HepG2 (cell line): ENCODE data around the gene CRAMP1. TPM values are rescaled to one million over a fixed set of nuclear protein-coding genes. Genes with fewer than 3 reads are reported as not detected.
A peak's percentile ranks its signal among the peaks of the same experiment; 100 is the strongest.

Experiments used
- AGO1 ChIP-seq: fragments of 200-400 bp; formaldehyde crosslinking; IDR thresholded peaks from 2 replicates; pipeline ENCODE4 v1.6.1; 2017; ENCODE audit warnings: mild to moderate bottlenecking, low read depth, low read length, moderate library complexity; ENCODE audit not compliant: poor library complexity, severe bottlenecking
- CBFB ChIP-seq: sonication (generic); formaldehyde crosslinking; IDR thresholded peaks from 2 replicates; pipeline ENCODE4 v1.4.0; 2020; ENCODE audit warnings: missing genetic modification reagents
- ELF4 ChIP-seq: sonication (generic); formaldehyde crosslinking; IDR thresholded peaks from 2 replicates; pipeline ENCODE4 v1.5.0; 2020; ENCODE audit warnings: missing genetic modification reagents, mild to moderate bottlenecking, moderate library complexity, borderline replicate concordance
- GZF1 ChIP-seq: sonication (generic); formaldehyde crosslinking; IDR thresholded peaks from 2 replicates; pipeline ENCODE4 v1.5.1; 2020; ENCODE audit warnings: mild to moderate bottlenecking, missing genetic modification reagents
- IKZF1 ChIP-seq: fragments of 450-650 bp; IDR thresholded peaks from 2 replicates; pipeline ENCODE4 v1.7.1; 2016
- JUNB ChIP-seq: sonication (generic); formaldehyde crosslinking; IDR thresholded peaks from 2 replicates; pipeline ENCODE4 v1.8.0; 2022; ENCODE audit warnings: missing genetic modification reagents, mild to moderate bottlenecking, borderline replicate concordance
- MBD4 ChIP-seq: IDR thresholded peaks from 2 replicates; pipeline ENCODE4 v1.6.1; 2012; ENCODE audit warnings: low read length, inconsistent platforms, borderline replicate concordance
- NFATC3 ChIP-seq: sonication (generic); formaldehyde crosslinking; IDR thresholded peaks from 2 replicates; pipeline ENCODE4 v1.5.1; 2020; ENCODE audit warnings: mild to moderate bottlenecking, missing genetic modification reagents
- NONO ChIP-seq, 2 experiments: fragments of 450-650 bp in 1 of 2; sonication (generic) in 1 of 2; formaldehyde crosslinking in 1 of 2; IDR thresholded peaks in 1 of 2; conservative IDR thresholded peaks in 1 of 2; 2 replicates each; pipeline versions ENCODE4 v1.6.1 to v1.8.0; 2017 to 2022; ENCODE audit warnings: mild to moderate bottlenecking in 1 of 2, missing genetic modification reagents in 1 of 2, moderate library complexity in 1 of 2
- PCBP1 ChIP-seq: fragments of 200-400 bp; formaldehyde crosslinking; IDR thresholded peaks from 2 replicates; pipeline ENCODE4 v1.6.1; 2017; ENCODE audit warnings: mild to moderate bottlenecking, low read depth, low read length, borderline replicate concordance
- PRMT3 ChIP-seq: sonication (generic); formaldehyde crosslinking; IDR thresholded peaks from 2 replicates; pipeline ENCODE4 v1.8.1; 2022; ENCODE audit warnings: low read depth, mild to moderate bottlenecking, moderate library complexity, missing genetic modification reagents, borderline replicate concordance
- SMARCE1 ChIP-seq: fragments of 450-650 bp; IDR thresholded peaks from 2 replicates; pipeline ENCODE4 v1.6.1; 2017; ENCODE audit warnings: borderline replicate concordance
- SRY ChIP-seq: sonication (generic); formaldehyde crosslinking; IDR thresholded peaks from 2 replicates; pipeline ENCODE4 v1.8.0; 2022; ENCODE audit warnings: mild to moderate bottlenecking, missing genetic modification reagents
- ZNF205 ChIP-seq: IDR thresholded peaks from 2 replicates; pipeline ENCODE4 v1.6.1; 2018; ENCODE audit warnings: missing biosample characterization, missing genetic modification reagents
- ZNF263 ChIP-seq: sonication (generic); formaldehyde crosslinking; IDR thresholded peaks from 2 replicates; pipeline ENCODE4 v1.4.0; 2020; ENCODE audit warnings: missing genetic modification reagents
- ZNF564 ChIP-seq: sonication (generic); formaldehyde crosslinking; IDR thresholded peaks from 2 replicates; pipeline ENCODE4 v1.8.1; 2023; ENCODE audit warnings: mild to moderate bottlenecking, missing genetic modification reagents
- ZNF781 ChIP-seq: sonication (generic); formaldehyde crosslinking; IDR thresholded peaks from 2 replicates; pipeline ENCODE4 v1.5.1; 2020; ENCODE audit warnings: borderline replicate concordance, mild to moderate bottlenecking, missing genetic modification reagents; ENCODE audit errors: not compliant biosample characterization
- polyA plus RNA-seq, 8 experiments: library from polyadenylated mRNA; depleted of rRNA in 3 of 8; stranded (reverse) in 7 of 8; unstranded in 1 of 8; fragments of >200 nt; fragmentation: Illumina TruSeq in 4 of 8; extraction: Trizol in 4 of 8; gene quantifications; 2 replicates each; pipeline versions ENCODE4 v1.2.1 to v1.2.3, GENCODE V29; 2011 to 2016; ENCODE audit warnings: low read depth in 4 of 8, missing spikeins in 1 of 8, mixed read lengths in 1 of 8; ENCODE audit not compliant: insufficient read depth in 1 of 8
- total RNA-seq, 5 experiments: library from RNA; depleted of rRNA; stranded (reverse); fragments of >200 nt; fragmentation: Illumina TruSeq; extraction: Trizol; gene quantifications; 2 replicates each; pipeline ENCODE4 v1.2.3, GENCODE V29; 2016; ENCODE audit warnings: low read depth in 1 of 5
- TF ChIP-seq, protein P1 (sequence below): sonication (generic); formaldehyde crosslinking; IDR thresholded peaks from 2 replicates; pipeline ENCODE4 v1.4.0; 2020; ENCODE audit warnings: missing genetic modification reagents
- TF ChIP-seq, protein P2 (sequence below): sonication (generic); formaldehyde crosslinking; IDR thresholded peaks from 2 replicates; pipeline ENCODE4 v1.8.0; 2022; ENCODE audit warnings: mild to moderate bottlenecking, missing genetic modification reagents, moderate library complexity
- TF ChIP-seq, protein P3 (sequence below): sonication (generic); formaldehyde crosslinking; IDR thresholded peaks from 2 replicates; pipeline ENCODE4 v1.4.0; 2020; ENCODE audit warnings: low read depth, missing genetic modification reagents
- TF ChIP-seq, protein P4 (sequence below): IDR thresholded peaks from 2 replicates; pipeline ENCODE4 v1.6.1; 2016; ENCODE audit warnings: missing genetic modification reagents, missing compliant biosample characterization

The CRAMP1 gene
- total and polyA plus RNA-seq, 2 of the 13 experiments (the other 11 are each of a cell fraction or from before 2014, with no cell fraction given) = 6.8 to 9.7 TPM

DNA sequence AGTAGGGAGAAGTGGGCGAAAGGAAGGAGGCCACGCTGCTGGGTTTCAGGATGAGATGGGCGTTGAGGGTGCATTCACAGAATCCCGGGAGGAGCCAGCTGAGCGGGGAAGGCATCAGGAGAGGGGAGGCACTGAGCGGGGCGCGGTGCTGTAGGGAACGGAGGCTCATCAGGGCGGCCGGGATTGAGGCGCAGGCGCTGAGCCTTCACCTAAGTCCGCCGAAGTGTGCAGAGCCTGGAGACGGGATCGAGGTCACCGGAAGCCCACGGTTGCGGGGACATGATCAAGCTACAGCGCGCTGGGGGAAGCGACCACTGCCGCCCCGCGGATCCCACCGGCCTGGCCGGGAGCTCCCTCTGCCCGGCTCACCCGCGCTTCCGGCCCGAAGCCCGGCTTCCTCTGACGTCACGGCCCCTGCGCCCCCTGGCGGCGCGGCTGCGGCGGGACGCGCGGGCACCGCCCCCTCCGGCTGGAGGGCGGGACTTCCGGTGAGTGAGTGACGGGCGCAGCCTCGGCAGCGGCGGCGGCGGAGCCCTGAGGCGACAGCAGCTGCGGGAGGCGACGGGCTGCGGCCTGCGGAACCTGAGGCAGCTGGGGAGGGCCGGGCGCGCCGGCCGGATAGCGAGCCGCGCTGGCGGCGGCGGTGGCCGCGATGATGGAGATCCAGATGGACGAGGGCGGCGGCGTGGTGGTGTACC, 93.7 kb downstream of the CRAMP1 start, which contains the start of gene MAPK8IP3 (continued):
- TF ChIP-seq JUNB (CRISPR knock-in tag) (no peak), ZNF205 (CRISPR knock-in tag) (no peak; the same call in 1 of the 2 replicates), NFATC3 (no peak), NONO (IDR thresholded peaks at IDR 0.05) (no peak), NONO (CRISPR knock-in tag; conservative IDR thresholded peaks at IDR 0.05) (peak; percentile 79), CBFB (CRISPR knock-in tag) (0 out of 2 replicates have a peak, but pooled peaks have one; percentile 53), PCBP1 (no peak), ZNF564 (CRISPR knock-in tag) (no peak; the same call in 1 of the 2 replicates), ZNF263 (CRISPR knock-in tag) (0 out of 2 replicates have a peak, but pooled peaks have one; percentile 38), PRMT3 (CRISPR knock-in tag) (no peak; the same call in 1 of the 2 replicates), IKZF1 (no peak), AGO1 (peak; percentile 75), GZF1 (CRISPR knock-in tag) (no peak), SRY (CRISPR knock-in tag) (peak; percentile 86; the same call in 1 of the 2 replicates), SMARCE1 (no peak), MBD4 (no peak), ELF4 (CRISPR knock-in tag) (no peak), ZNF781 (CRISPR knock-in tag) (no peak)
- TF ChIP-seq, protein P1, sequence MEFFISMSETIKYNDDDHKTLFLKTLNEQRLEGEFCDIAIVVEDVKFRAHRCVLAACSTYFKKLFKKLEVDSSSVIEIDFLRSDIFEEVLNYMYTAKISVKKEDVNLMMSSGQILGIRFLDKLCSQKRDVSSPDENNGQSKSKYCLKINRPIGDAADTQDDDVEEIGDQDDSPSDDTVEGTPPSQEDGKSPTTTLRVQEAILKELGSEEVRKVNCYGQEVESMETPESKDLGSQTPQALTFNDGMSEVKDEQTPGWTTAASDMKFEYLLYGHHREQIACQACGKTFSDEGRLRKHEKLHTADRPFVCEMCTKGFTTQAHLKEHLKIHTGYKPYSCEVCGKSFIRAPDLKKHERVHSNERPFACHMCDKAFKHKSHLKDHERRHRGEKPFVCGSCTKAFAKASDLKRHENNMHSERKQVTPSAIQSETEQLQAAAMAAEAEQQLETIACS = peak; percentile 64
- TF ChIP-seq, protein P2, sequence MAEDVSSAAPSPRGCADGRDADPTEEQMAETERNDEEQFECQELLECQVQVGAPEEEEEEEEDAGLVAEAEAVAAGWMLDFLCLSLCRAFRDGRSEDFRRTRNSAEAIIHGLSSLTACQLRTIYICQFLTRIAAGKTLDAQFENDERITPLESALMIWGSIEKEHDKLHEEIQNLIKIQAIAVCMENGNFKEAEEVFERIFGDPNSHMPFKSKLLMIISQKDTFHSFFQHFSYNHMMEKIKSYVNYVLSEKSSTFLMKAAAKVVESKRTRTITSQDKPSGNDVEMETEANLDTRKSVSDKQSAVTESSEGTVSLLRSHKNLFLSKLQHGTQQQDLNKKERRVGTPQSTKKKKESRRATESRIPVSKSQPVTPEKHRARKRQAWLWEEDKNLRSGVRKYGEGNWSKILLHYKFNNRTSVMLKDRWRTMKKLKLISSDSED (CRISPR knock-in tag) = no peak
- TF ChIP-seq, protein P3, sequence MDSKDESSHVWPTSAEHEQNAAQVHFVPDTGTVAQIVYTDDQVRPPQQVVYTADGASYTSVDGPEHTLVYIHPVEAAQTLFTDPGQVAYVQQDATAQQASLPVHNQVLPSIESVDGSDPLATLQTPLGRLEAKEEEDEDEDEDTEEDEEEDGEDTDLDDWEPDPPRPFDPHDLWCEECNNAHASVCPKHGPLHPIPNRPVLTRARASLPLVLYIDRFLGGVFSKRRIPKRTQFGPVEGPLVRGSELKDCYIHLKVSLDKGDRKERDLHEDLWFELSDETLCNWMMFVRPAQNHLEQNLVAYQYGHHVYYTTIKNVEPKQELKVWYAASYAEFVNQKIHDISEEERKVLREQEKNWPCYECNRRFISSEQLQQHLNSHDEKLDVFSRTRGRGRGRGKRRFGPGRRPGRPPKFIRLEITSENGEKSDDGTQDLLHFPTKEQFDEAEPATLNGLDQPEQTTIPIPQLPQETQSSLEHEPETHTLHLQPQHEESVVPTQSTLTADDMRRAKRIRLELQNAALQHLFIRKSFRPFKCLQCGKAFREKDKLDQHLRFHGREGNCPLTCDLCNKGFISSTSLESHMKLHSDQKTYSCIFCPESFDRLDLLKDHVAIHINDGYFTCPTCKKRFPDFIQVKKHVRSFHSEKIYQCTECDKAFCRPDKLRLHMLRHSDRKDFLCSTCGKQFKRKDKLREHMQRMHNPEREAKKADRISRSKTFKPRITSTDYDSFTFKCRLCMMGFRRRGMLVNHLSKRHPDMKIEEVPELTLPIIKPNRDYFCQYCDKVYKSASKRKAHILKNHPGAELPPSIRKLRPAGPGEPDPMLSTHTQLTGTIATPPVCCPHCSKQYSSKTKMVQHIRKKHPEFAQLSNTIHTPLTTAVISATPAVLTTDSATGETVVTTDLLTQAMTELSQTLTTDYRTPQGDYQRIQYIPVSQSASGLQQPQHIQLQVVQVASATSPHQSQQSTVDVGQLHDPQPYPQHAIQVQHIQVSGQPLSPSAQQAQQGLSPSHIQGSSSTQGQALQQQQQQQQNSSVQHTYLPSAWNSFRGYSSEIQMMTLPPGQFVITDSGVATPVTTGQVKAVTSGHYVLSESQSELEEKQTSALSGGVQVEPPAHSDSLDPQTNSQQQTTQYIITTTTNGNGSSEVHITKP (CRISPR knock-in tag) = no peak
- TF ChIP-seq, protein P4, sequence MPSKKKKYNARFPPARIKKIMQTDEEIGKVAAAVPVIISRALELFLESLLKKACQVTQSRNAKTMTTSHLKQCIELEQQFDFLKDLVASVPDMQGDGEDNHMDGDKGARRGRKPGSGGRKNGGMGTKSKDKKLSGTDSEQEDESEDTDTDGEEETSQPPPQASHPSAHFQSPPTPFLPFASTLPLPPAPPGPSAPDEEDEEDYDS = no peak; the same call in 1 of the 2 replicates
